HG03575 (cell line): ENCODE measurements around the gene FAM163A.
A peak's percentile ranks its signal among the peaks of the same experiment; 100 is the strongest.

Experiments used
- ATAC-seq: cut with Tn5 transposase; IDR thresholded peaks from one replicate; pipeline ENCODE4 v1.9.1; 2021; ENCODE audit not compliant: unreplicated experiment, insufficient number of reproducible peaks, low FRiP score; ENCODE audit errors: extremely low read depth

Gene FAM163A

GRCh38 chr1:179809506-179810366, 66.6 kb downstream of the FAM163A start:
- ATAC-seq, result peak; percentile 65

GRCh38 chr1:179810367-179810715, 67.2 kb downstream of the FAM163A start:
- ATAC-seq, result no peak

- no peak for ATAC-seq
Measured at GRCh38 chr1:179812501-179813292, 69.6 kb downstream of the FAM163A start.

- no peak for ATAC-seq
Measured at GRCh38 chr1:179813626-179814545, 70.8 kb downstream of the FAM163A start.

- ATAC-seq, result no peak
Measured at GRCh38 chr1:179814546-179814838, 71.4 kb downstream of the FAM163A start.

GRCh38 chr1:179815641-179816040, 72.5 kb downstream of the FAM163A start:
- ATAC-seq, result no peak

- ATAC-seq, result no peak
Measured at GRCh38 chr1:179816196-179816960, 73.3 kb downstream of the FAM163A start.

GRCh38 chr1:179817056-179817455, 74.0 kb downstream of the FAM163A start:
- no peak for ATAC-seq

- ATAC-seq, result no peak
Measured at GRCh38 chr1:179817789-179818188, 74.7 kb downstream of the FAM163A start.

GRCh38 chr1:179818260-179818659, 75.2 kb downstream of the FAM163A start:
- ATAC-seq, result no peak

- no peak for ATAC-seq
Measured at GRCh38 chr1:179818743-179819173, 75.7 kb downstream of the FAM163A start.

- ATAC-seq, result no peak
Measured at GRCh38 chr1:179820226-179820970, 77.3 kb downstream of the FAM163A start.

GRCh38 chr1:179821524-179821923, 78.4 kb downstream of the FAM163A start:
- no peak for ATAC-seq

- ATAC-seq, result no peak
Measured at GRCh38 chr1:179822065-179822464, 79.0 kb downstream of the FAM163A start.

GRCh38 chr1:179823693-179824092, 80.6 kb downstream of the FAM163A start:
- ATAC-seq, result no peak

GRCh38 chr1:179824265-179824664, 81.2 kb downstream of the FAM163A start:
- no peak for ATAC-seq

GRCh38 chr1:179825206-179825605, 82.1 kb downstream of the FAM163A start:
- ATAC-seq, result no peak
